HG03565 (cell line): ENCODE results near the gene ICA1L.

ENCODE experiments used
- ATAC-seq: cut with Tn5 transposase; IDR thresholded peaks from one replicate; pipeline ENCODE4 v1.9.1; 2021; ENCODE audit warnings: mild to moderate bottlenecking, moderate library complexity; ENCODE audit not compliant: unreplicated experiment

The ICA1L gene

DNA sequence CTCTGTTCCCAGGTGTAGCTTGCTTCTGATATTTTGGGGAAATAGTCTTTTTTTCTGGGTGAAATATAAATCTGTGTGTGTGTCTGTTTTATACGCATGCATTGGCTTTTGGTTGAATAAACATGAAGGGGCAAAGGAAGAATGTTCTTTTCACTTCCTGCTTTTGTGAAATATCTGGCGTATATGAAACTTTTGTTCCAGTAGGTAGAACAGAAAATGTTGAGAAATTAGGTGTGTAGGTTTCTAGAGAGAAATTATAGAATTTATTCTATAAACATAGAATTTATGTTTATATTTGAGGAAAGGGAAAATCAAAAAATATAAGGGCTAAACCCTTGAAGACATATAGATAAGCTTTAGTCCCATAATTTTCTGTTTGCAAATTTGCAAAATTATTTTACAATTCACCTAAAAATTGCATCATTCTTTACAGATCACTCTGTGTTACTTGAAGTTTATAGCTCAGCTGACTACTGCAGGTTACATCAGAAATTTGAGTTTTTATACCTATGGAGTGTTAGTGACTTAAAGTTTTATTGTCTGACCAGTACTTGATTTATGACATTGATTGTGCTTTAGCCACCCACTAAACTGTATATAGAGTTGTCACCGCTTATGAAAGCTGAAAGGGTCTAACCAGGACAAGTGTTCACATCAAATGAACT, 120.7 kb downstream of the ICA1L start:
- ATAC-seq = no peak

- ATAC-seq = no peak
Observed at GRCh38 chr2:202749477-202749876, 122.1 kb downstream of the ICA1L start.

- ATAC-seq = no peak
Observed at GRCh38 chr2:202743613-202744012, 128.0 kb downstream of the ICA1L start.

- ATAC-seq = no peak
Observed at GRCh38 chr2:202736826-202737225, 134.7 kb downstream of the ICA1L start.

- no peak for ATAC-seq
Observed at GRCh38 chr2:202726070-202726469, 145.5 kb downstream of the ICA1L start.

GRCh38 chr2:202723746-202724145, 147.8 kb downstream of the ICA1L start:
- ATAC-seq = no peak
